Transverse colon (tissue), 4 donors: Measurements from ENCODE around the gene RBBP9.

ENCODE experiments used
- POLR2A ChIP-seq: fragments of 450-650 bp; IDR thresholded peaks from one replicate; pipeline ENCODE4 v1.6.1; 2016; ENCODE audit warnings: antibody characterized with exemption, mild to moderate bottlenecking, moderate library complexity
- POLR2AphosphoS5 ChIP-seq, 3 donors: sonication (generic); formaldehyde crosslinking; IDR thresholded peaks; one replicate each; pipeline ENCODE4 v1.6.1; 2016; ENCODE audit warnings: antibody characterized with exemption in 3 of 3
- TF ChIP-seq, protein P1 (sequence below), 5 experiments: fragments of 200-600 bp in 3 of 5; fragments of 450-650 bp in 2 of 5; sonication (generic) in 3 of 5; IDR thresholded peaks; 1 replicate in 2 of 5; 2 replicates in 3 of 5; pipeline ENCODE4 v1.5.1; 2016 to 2017; ENCODE audit warnings: antibody characterized with exemption in 5 of 5, inconsistent platforms in 3 of 5, mild to moderate bottlenecking in 2 of 5, moderate library complexity in 1 of 5

DNA sequence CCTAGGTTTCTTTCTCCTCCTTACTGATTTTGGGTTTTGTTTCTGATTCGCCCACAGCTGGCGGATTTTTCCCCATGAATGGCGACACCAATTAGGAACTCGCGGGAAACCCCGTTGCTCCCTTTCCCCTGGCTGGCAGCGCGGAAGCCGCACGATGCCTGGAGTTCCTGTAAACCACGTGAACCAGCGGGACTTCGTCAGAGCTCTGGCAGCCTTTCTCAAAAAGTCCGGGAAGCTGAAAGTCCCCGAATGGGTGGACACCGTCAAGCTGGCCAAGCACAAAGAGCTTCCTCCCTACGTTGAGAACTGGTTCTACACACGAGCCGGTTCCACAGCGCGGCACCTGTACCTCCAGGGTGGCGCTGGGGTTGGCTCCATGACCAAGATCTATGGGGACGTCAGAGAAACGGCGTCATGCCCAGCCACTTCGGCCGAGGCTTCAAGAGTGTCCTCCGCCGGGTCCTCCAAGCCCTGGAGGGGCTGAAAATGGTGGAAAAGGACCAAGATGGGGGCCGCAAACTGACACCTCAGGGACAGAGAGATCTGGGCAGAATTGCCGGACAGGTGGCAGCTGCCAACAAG lies 7.5 kb upstream of the RBBP9 start:
- TF ChIP-seq, protein P1, sequence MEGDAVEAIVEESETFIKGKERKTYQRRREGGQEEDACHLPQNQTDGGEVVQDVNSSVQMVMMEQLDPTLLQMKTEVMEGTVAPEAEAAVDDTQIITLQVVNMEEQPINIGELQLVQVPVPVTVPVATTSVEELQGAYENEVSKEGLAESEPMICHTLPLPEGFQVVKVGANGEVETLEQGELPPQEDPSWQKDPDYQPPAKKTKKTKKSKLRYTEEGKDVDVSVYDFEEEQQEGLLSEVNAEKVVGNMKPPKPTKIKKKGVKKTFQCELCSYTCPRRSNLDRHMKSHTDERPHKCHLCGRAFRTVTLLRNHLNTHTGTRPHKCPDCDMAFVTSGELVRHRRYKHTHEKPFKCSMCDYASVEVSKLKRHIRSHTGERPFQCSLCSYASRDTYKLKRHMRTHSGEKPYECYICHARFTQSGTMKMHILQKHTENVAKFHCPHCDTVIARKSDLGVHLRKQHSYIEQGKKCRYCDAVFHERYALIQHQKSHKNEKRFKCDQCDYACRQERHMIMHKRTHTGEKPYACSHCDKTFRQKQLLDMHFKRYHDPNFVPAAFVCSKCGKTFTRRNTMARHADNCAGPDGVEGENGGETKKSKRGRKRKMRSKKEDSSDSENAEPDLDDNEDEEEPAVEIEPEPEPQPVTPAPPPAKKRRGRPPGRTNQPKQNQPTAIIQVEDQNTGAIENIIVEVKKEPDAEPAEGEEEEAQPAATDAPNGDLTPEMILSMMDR (IDR thresholded peaks at IDR 0.05) = no peak
- TF ChIP-seq POLR2A = no peak
- no peak for TF ChIP-seq POLR2AphosphoS5 (IDR thresholded peaks at IDR 0.05)
